ENCODE measurements around the gene KIR2DL3. TPM values are rescaled to one million over a fixed set of nuclear protein-coding genes. Genes with fewer than 3 reads are reported as not detected.

Gene KIR2DL3
- total RNA-seq, 4 donors from 2014 or later = not detected

Small RNA genes lying within 50 kb of the gene (small RNA-seq; reads per million reads assigned to genes)
- gene AC245128.2 (not detected), gene KIR3DP1 (not detected)

Other genes with a start within 250 kb of the KIR2DL3 start
- gene LAIR2, start 235.7 kb upstream of the KIR2DL3 start, total RNA-seq = not detected
- gene LILRA2, start 164.7 kb upstream of the KIR2DL3 start, total RNA-seq = 1 to 10 TPM in 2 of 4 donors, under 1 TPM in 2; 0.24 to 1.4 (median 0.83) TPM
- gene LILRA1, start 144.9 kb upstream of the KIR2DL3 start, total RNA-seq = under 1 TPM in 1 of 4 donors, not detected in 3; 0.54 TPM
- 1 to 10 TPM in 1 of 4 donors, under 1 TPM in 3; 0.13 to 1.5 (median 0.44) TPM for gene LILRB1, start 108.0 kb upstream of the KIR2DL3 start, total RNA-seq
- gene LILRB4, start 75.5 kb upstream of the KIR2DL3 start, total RNA-seq = 1 to 10 TPM; 2.7 to 6.2 (median 3.7) TPM
- gene KIR3DL3, start 14.1 kb upstream of the KIR2DL3 start, total RNA-seq = not detected
- not detected for gene KIR2DL1, start 31.3 kb downstream of the KIR2DL3 start, total RNA-seq
- gene KIR2DL4, start 65.1 kb downstream of the KIR2DL3 start, total RNA-seq = not detected
- gene KIR3DL1, start 78.0 kb downstream of the KIR2DL3 start, total RNA-seq = not detected
- not detected for gene KIR2DS4, start 94.2 kb downstream of the KIR2DL3 start, total RNA-seq
- gene KIR3DL2, start 111.9 kb downstream of the KIR2DL3 start, total RNA-seq = not detected
- under 1 TPM in 3 of 4 donors, not detected in 1; 0.49 to 0.67 (median 0.67) TPM for gene FCAR, start 135.7 kb downstream of the KIR2DL3 start, total RNA-seq
- not detected for gene NCR1, start 167.6 kb downstream of the KIR2DL3 start, total RNA-seq
- gene NLRP7, start 209.0 kb downstream of the KIR2DL3 start, total RNA-seq = not detected
- gene NLRP2, start 227.9 kb downstream of the KIR2DL3 start, total RNA-seq = 10 to 100 TPM in 3 of 4 donors, 1 to 10 TPM in 1; 3.1 to 17.6 (median 11.1) TPM

Data from thyroid gland (tissue), 4 donors.